Measurements from ENCODE around the gene ACSL1.
A peak's percentile ranks its signal among the peaks of the same experiment; 100 is the strongest.
"Not testable (repeated sequence)": the region's sequence is repeated elsewhere in the genome, so short reads cannot be mapped to it uniquely, and the experiment has no call there.

The ACSL1 gene

DNA sequence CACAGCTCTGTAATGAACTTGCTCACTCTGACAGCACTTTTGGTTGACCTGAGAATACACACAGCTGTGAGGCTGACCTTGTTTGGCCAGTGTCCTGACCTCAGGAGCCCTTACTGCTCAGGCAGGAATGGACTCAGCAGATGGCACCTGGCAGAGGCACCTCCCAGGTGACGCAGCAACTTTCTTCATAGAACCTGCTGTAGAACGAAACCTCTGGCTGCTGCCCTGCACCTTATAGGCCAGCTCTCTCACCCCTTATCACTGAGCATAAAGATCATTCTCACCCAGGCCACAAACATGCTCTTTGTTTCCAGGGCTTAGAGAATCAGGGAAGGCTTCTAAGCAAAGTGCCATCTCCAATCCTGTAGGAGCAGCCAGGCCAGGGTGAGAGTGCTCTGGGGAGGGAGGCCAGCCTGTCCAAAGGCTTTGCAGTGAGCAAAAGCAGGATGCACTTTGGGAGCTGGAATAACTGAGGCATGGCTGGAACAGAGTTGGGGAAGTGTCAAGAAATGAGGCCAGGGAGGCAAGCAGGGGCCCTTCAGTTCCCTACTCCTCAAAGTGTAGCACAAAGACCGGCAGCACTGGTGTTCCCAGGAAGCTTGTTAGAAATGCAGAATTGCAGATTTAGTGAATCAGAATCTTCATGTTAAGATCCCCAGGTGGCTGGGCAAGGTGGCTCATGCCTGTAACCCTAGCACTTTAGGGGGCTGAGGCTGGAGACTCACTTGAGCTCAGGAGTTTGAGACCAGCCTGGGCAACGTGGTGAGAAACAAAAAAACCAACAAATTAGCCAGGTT lies 78.5 kb downstream of the ACSL1 start:
- H3K4me3 ChIP-seq (replicated peaks; ENCODE audit: low read depth, low read length): no peak overlapping the region
- no peak for DNase-seq (ENCODE audit: low read depth)
- TF ChIP-seq, protein P1, sequence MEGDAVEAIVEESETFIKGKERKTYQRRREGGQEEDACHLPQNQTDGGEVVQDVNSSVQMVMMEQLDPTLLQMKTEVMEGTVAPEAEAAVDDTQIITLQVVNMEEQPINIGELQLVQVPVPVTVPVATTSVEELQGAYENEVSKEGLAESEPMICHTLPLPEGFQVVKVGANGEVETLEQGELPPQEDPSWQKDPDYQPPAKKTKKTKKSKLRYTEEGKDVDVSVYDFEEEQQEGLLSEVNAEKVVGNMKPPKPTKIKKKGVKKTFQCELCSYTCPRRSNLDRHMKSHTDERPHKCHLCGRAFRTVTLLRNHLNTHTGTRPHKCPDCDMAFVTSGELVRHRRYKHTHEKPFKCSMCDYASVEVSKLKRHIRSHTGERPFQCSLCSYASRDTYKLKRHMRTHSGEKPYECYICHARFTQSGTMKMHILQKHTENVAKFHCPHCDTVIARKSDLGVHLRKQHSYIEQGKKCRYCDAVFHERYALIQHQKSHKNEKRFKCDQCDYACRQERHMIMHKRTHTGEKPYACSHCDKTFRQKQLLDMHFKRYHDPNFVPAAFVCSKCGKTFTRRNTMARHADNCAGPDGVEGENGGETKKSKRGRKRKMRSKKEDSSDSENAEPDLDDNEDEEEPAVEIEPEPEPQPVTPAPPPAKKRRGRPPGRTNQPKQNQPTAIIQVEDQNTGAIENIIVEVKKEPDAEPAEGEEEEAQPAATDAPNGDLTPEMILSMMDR (IDR thresholded peaks at IDR 0.05; ENCODE audit: low read length, missing control alignments): no peak

DNA sequence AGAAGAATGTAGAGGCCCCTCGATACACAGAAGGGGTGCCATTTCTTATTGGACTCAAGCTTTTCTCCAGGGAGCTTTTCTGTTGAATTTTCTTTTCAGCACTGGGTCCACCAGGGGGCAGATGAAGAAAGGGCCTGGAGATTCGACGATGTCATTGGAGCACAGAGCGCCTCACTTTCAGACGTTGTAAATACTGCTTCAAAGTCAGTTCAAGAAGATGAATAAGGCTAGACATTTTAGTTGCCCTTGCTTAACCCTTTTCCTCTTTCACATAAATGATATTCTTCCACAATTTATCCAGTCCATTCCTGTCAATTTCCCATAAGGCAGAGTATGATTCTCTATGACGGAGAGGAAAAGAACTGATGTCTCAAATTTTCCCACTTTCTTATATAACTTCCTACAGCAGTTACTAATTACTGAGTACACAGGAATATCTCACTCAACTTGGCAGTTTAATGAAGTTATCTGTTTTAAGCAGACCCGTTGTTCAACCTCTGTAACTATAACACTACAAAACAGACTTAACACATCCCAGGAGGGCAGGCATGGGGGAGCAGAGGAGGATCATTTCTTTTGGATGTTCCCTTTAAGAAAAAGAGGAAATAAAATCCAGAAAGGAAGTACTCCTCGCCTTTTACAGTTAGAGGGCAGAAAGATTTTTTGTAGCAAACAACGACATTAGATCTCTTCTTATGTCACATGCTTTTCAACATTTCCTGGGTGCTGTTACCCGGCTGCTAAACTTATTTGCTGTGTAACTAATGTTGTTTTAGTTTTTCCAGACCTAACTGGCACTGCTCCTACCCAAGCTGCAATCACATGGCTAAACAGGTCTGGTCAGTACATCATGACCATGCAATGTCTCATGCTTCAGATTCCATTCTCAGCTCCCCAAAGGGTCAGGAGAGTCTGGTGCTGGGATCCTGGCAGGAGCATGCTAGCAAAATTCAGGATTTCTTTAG lies 79.7 kb downstream of the ACSL1 start:
- H3K4me3 ChIP-seq (replicated peaks; ENCODE audit: low read depth, low read length): no peak overlapping the region
- TF ChIP-seq, protein P1 (IDR thresholded peaks at IDR 0.05; ENCODE audit: low read length, missing control alignments): peak; percentile 89
- peak; percentile 89 for DNase-seq (ENCODE audit: low read depth)

DNA sequence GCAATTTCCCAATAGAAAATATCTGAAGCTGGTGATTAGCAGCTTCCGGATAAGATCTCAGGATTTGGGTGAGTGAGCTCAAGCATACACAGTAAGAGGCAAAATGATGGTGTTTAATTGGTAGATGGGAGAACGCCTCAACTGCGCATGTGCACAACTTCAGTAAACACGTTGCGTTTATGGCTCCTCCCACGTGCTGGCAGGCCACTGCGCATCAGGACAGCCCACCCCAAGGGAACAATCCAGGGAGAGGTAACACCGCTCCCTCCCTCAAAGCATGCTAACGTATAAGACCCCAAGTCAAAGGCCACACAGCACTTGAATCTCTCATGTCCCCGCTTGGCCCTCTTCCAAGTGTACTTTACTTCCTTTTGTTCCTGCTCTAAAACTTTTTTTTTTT lies 81.5 kb downstream of the ACSL1 start:
- TF ChIP-seq, protein P1 (IDR thresholded peaks at IDR 0.05; ENCODE audit: low read length, missing control alignments): no peak
- no peak overlapping the region for H3K4me3 ChIP-seq (replicated peaks; ENCODE audit: low read depth, low read length)
- no peak for DNase-seq (ENCODE audit: low read depth)

DNA sequence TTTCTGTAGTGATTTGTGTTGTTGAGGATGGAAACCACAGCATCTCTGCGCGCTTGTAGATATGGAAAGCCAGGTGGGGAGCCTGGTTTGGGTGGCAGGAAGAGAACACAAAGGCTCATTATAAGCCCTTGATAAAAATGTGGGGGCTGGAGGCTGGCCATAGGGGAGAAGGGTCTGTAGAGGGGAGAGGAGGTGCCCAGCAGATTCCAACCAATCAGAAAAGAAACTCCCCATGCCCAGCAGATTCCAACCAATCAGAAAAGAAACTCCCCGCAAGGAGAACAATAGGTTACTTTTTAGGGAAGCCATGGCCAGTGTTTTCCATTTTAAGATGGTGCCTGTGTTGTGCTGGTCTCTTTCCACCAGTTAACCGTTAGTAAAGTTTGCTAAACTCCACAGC lies 82.1 kb downstream of the ACSL1 start:
- TF ChIP-seq, protein P1 (IDR thresholded peaks at IDR 0.05; ENCODE audit: low read length, missing control alignments): no peak
- DNase-seq (ENCODE audit: low read depth): no peak
- H3K4me3 ChIP-seq (replicated peaks; ENCODE audit: low read depth, low read length): no peak overlapping the region

DNA sequence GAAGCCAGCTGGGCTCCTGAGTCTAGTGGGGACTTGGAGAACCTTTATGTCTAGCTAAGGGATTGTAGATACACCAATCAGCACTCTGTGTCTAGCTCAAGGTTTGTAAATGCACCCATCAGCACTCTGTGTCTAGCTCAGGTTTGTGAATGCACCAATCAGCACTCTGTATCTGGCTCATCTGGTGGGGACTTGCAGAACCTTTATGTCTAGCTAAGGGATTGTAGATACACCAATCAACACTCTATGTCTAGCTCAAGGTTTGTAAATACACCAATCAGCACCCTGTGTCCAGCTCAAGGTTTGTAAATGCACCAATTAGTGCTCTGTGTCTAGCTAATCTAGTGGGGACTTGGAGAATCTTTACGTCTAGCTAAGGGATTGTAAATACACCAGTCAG lies 84.1 kb downstream of the ACSL1 start:
- not testable (repeated sequence) for H3K4me3 ChIP-seq (replicated peaks; ENCODE audit: low read depth, low read length); DNase-seq (ENCODE audit: low read depth)

DNA sequence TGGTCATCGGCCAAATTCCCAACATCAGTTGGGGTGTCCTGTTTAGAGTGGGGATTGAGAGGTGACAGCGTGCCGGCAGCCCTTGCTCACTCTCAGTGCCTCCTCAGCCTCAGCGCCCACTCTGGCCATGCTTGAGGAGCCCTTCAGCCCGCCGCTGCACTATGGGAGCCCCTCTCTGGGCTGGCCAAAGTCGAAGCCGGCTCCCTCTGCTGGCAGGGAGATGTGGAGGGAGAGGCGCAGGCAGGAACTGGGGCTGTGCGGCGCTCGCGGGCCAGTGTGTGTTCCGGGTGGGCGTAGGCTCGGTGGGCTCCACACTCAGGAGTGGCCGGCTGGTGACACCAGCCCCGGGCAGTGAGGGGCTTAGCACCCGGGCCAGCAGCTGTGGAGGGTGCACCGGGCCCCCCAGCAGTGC lies 84.8 kb downstream of the ACSL1 start:
- TF ChIP-seq, protein P1 (IDR thresholded peaks at IDR 0.05; ENCODE audit: low read length, missing control alignments): no peak
- no peak overlapping the region for H3K4me3 ChIP-seq (replicated peaks; ENCODE audit: low read depth, low read length)
- DNase-seq (ENCODE audit: low read depth): no peak

DNA sequence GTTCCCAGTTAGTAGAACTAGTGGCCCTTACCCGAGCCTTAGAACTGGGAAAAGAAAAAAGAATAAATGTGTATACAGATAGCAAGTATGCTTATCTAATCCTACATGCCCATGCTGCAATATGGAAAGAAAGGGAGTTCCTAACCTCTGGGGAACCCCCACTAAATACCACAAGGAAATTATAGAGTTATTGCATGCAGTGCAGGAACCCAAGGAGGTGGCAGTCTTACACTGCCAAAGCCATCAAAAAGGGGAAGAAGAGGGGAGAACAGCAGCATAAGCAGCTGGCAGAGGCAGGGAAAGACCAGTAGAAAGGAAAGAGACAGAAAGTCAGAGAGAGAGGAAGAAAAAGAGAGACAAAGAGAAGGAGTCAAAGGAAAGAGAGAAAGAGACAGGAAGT lies 86.2 kb downstream of the ACSL1 start:
- DNase-seq (ENCODE audit: low read depth); H3K4me3 ChIP-seq (replicated peaks; ENCODE audit: low read depth, low read length): not testable (repeated sequence)

All from fibroblast of pulmonary artery (primary cell).